Measurements from ENCODE around the gene GCK. TPM values are rescaled to one million over a fixed set of nuclear protein-coding genes. Genes with fewer than 3 reads are reported as not detected.

GCK gene
- total RNA-seq, 2 experiments from 2014 or later: 0.16 TPM; not detected in 1

- Histone ChIP-seq H3K9me2 (ENCODE audit: insufficient read depth, low read length) (no peaks in the 10 kb centered on the region), H4K20me1 (ENCODE audit: insufficient read depth, low read length) (no peaks in the 10 kb centered on the region), H3K4me3 (ENCODE audit: low read depth, low read length, poor library complexity, severe bottlenecking) (no peak overlapping the region), H3K9me3 (ENCODE audit: low read length) (no peaks in the 10 kb centered on the region), H3K36me3 (ENCODE audit: insufficient read depth, low read length) (no peaks in the 10 kb centered on the region), H3K4me1 (ENCODE audit: insufficient read depth, low read length, poor library complexity, severe bottlenecking) (peaks cover 2% of the 10 kb centered on the region), H2AFZ (ENCODE audit: low read length) (no peak overlapping the region), H3K27ac (ENCODE audit: low read depth, low read length, poor library complexity, severe bottlenecking) (no peak overlapping the region), H3K79me2 (ENCODE audit: insufficient read depth, low read depth, low read length) (no peaks in the 10 kb centered on the region), H3K4me2 (ENCODE audit: low read length) (no peak overlapping the region)
- CTCF ChIA-PET (ENCODE audit: unreplicated experiment): interaction anchor here (0.6 kb wide), 1 partner anchor 15 kb away, joined by 3 read pairs; no protein-coding TSS in a partner anchor
- no peak for DNase-seq (ENCODE audit: low spot score)
- POLR2A ChIA-PET: interaction anchor here (0.6 to 1.0 kb wide), 2 partner anchors 11 to 344 kb away, joined by 3 to 4 read pairs; no protein-coding TSS in a partner anchor
- no TSS peak for BruUV-seq (replicated peaks)
- intact Hi-C loops (cut with micrococcal nuclease; ENCODE audit: unreplicated experiment): no loop called here
- TF ChIP-seq CTCF (conservative IDR thresholded peaks at IDR 0.05; ENCODE audit: low read length) (no peak), EZH2phosphoT487 (IDR thresholded peaks at IDR 0.05; ENCODE audit: borderline replicate concordance, low read depth, low read length) (no peak)
Measured at GRCh38 chr7:44219371-44220045, 30.3 kb upstream of the GCK start.

- peak; percentile 49 for DNase-seq (ENCODE audit: low spot score)
- no peak overlapping the region for H3K4me3 ChIP-seq (ENCODE audit: low read depth, low read length, poor library complexity, severe bottlenecking)
- H3K79me2 ChIP-seq (ENCODE audit: insufficient read depth, low read depth, low read length): no peaks in the 10 kb centered on the region
- H2AFZ ChIP-seq (ENCODE audit: low read length): no peak overlapping the region
- H3K4me2 ChIP-seq (ENCODE audit: low read length): no peak overlapping the region
- no peaks in the 10 kb centered on the region for H4K20me1 ChIP-seq (ENCODE audit: insufficient read depth, low read length)
- POLR2A ChIA-PET: interaction anchor here (0.6 to 1.1 kb wide), 3 partner anchors 10 to 343 kb away, joined by 3 to 4 read pairs (median 3); no protein-coding TSS in a partner anchor
- no peak overlapping the region for H3K27ac ChIP-seq (ENCODE audit: low read depth, low read length, poor library complexity, severe bottlenecking)
- CTCF ChIA-PET (ENCODE audit: unreplicated experiment): no interaction called here
- intact Hi-C loops (cut with micrococcal nuclease; ENCODE audit: unreplicated experiment): no loop called here
- H3K36me3 ChIP-seq (ENCODE audit: insufficient read depth, low read length): peaks cover under 1% of the 10 kb centered on the region; the same call in 1 of the 2 replicates
- no peaks in the 10 kb centered on the region for H3K9me2 ChIP-seq (ENCODE audit: insufficient read depth, low read length)
- no peaks in the 10 kb centered on the region for H3K9me3 ChIP-seq (ENCODE audit: low read length)
- TF ChIP-seq EZH2phosphoT487 (IDR thresholded peaks at IDR 0.05; ENCODE audit: borderline replicate concordance, low read depth, low read length) (no peak), CTCF (conservative IDR thresholded peaks at IDR 0.05; ENCODE audit: low read length) (peak; percentile 53)
- peaks cover 11% of the 10 kb centered on the region for H3K4me1 ChIP-seq (ENCODE audit: insufficient read depth, low read length, poor library complexity, severe bottlenecking)
- BruUV-seq (replicated peaks): no TSS peak
Measured at GRCh38 chr7:44218418-44219201, 29.4 kb upstream of the GCK start.

All from OCI-LY7 (cell line).